Measurements from ENCODE around the gene NR1H4.

Gene NR1H4

GRCh38 chr12:100463661-100464060 lies 10.0 kb upstream of the NR1H4 start:
- ATAC-seq (ENCODE audit: low read depth), result no peak
- Histone ChIP-seq H3K36me3 (ENCODE audit: low read depth) (no peaks in the 10 kb centered on the region), H3K27me3 (ENCODE audit: insufficient read depth, poor library complexity, severe bottlenecking) (no peaks in the 10 kb centered on the region), H3K4me3 (ENCODE audit: severe bottlenecking) (no peak overlapping the region), H3K4me1 (ENCODE audit: insufficient read depth, poor library complexity, severe bottlenecking) (no peaks in the 10 kb centered on the region), H3K9me3 (ENCODE audit: severe bottlenecking) (no peaks in the 10 kb centered on the region), H3K27ac (ENCODE audit: poor library complexity, severe bottlenecking) (no peak overlapping the region)
- no peak for TF ChIP-seq CTCF (IDR thresholded peaks at IDR 0.05; ENCODE audit: poor library complexity, severe bottlenecking)
- DNase-seq (ENCODE audit: low spot score), result no peak

GRCh38 chr12:100464529-100464928 lies 9.1 kb upstream of the NR1H4 start:
- no peak for TF ChIP-seq CTCF (IDR thresholded peaks at IDR 0.05; ENCODE audit: poor library complexity, severe bottlenecking)
- Histone ChIP-seq H3K9me3 (ENCODE audit: severe bottlenecking) (no peaks in the 10 kb centered on the region), H3K4me1 (ENCODE audit: insufficient read depth, poor library complexity, severe bottlenecking) (no peaks in the 10 kb centered on the region), H3K27me3 (ENCODE audit: insufficient read depth, poor library complexity, severe bottlenecking) (no peaks in the 10 kb centered on the region), H3K27ac (ENCODE audit: poor library complexity, severe bottlenecking) (no peak overlapping the region), H3K4me3 (ENCODE audit: severe bottlenecking) (no peak overlapping the region), H3K36me3 (ENCODE audit: low read depth) (no peaks in the 10 kb centered on the region)
- ATAC-seq (ENCODE audit: low read depth) (no peak), DNase-seq (ENCODE audit: low spot score) (no peak)

- Histone ChIP-seq H3K4me3 (ENCODE audit: severe bottlenecking) (no peak overlapping the region), H3K36me3 (ENCODE audit: low read depth) (no peaks in the 10 kb centered on the region), H3K27ac (ENCODE audit: poor library complexity, severe bottlenecking) (no peak overlapping the region), H3K4me1 (ENCODE audit: insufficient read depth, poor library complexity, severe bottlenecking) (no peaks in the 10 kb centered on the region), H3K27me3 (ENCODE audit: insufficient read depth, poor library complexity, severe bottlenecking) (no peaks in the 10 kb centered on the region), H3K9me3 (ENCODE audit: severe bottlenecking) (no peaks in the 10 kb centered on the region)
- ATAC-seq (ENCODE audit: low read depth) (no peak), DNase-seq (ENCODE audit: low spot score) (no peak)
- no peak for TF ChIP-seq CTCF (IDR thresholded peaks at IDR 0.05; ENCODE audit: poor library complexity, severe bottlenecking)
These were observed 5.5 kb upstream of the NR1H4 start for GRCh38 chr12:100468126-100468525.

GRCh38 chr12:100472325-100472724 lies 1.3 kb upstream of the NR1H4 start:
- Histone ChIP-seq H3K4me1 (ENCODE audit: insufficient read depth, poor library complexity, severe bottlenecking) (no peaks in the 10 kb centered on the region), H3K36me3 (ENCODE audit: low read depth) (no peaks in the 10 kb centered on the region), H3K27me3 (ENCODE audit: insufficient read depth, poor library complexity, severe bottlenecking) (no peaks in the 10 kb centered on the region), H3K9me3 (ENCODE audit: severe bottlenecking) (no peaks in the 10 kb centered on the region), H3K27ac (ENCODE audit: poor library complexity, severe bottlenecking) (no peak overlapping the region), H3K4me3 (ENCODE audit: severe bottlenecking) (no peak overlapping the region)
- no peak for TF ChIP-seq CTCF (IDR thresholded peaks at IDR 0.05; ENCODE audit: poor library complexity, severe bottlenecking)
- no peak for DNase-seq (ENCODE audit: low spot score)
- no peak for ATAC-seq (ENCODE audit: low read depth)

GRCh38 chr12:100473050-100473715 lies 483 bp upstream of the NR1H4 start:
- Histone ChIP-seq H3K36me3 (ENCODE audit: low read depth) (no peaks in the 10 kb centered on the region), H3K27ac (ENCODE audit: poor library complexity, severe bottlenecking) (no peak overlapping the region), H3K27me3 (ENCODE audit: insufficient read depth, poor library complexity, severe bottlenecking) (no peaks in the 10 kb centered on the region), H3K4me3 (ENCODE audit: severe bottlenecking) (no peak overlapping the region), H3K4me1 (ENCODE audit: insufficient read depth, poor library complexity, severe bottlenecking) (no peaks in the 10 kb centered on the region), H3K9me3 (ENCODE audit: severe bottlenecking) (no peaks in the 10 kb centered on the region)
- no peak for ATAC-seq (ENCODE audit: low read depth)
- no peak for TF ChIP-seq CTCF (IDR thresholded peaks at IDR 0.05; ENCODE audit: poor library complexity, severe bottlenecking)
- no peak for DNase-seq (ENCODE audit: low spot score)

All from RWPE2 (cell line).